IMR-90 (cell line): ENCODE data around the gene ANO9. TPM values are rescaled to one million over a fixed set of nuclear protein-coding genes. Genes with fewer than 3 reads are reported as not detected.

Experiments used
- ATAC-seq: fragments of 200-7000 bp; cut with Tn5 transposase; 2 replicates; pipeline ENCODE4 v1.9.1; 2020; ENCODE audit warnings: low read depth, mild to moderate bottlenecking, moderate library complexity
- BruUV-seq: library from RNA; stranded (reverse); fragments of 400-500 nt; replicated peaks from 2 replicates; lab custom pipeline; 2021; lab: Mats Ljungman, UMichigan
- CTCF ChIA-PET: fragments of 300-600 bp; formaldehyde crosslinking; extraction: SDS; loops from one replicate; lab custom pipeline; 2021; ENCODE audit warnings: antibody characterized with exemption; lab: Yijun Ruan, JAX
- POLR2A ChIA-PET: fragments of 300-600 bp; sonication (Branson Sonifier 250); formaldehyde crosslinking; loops from one replicate; lab custom pipeline; 2022; ENCODE audit warnings: antibody characterized with exemption; ENCODE audit not compliant: unreplicated experiment; lab: Charles Lee
- DNase-seq: peaks from one replicate; pipeline ENCODE4 v3.0.0; 2013
- H2AFZ ChIP-seq: replicated peaks from 2 replicates; pipeline ENCODE3; 2013; ENCODE audit warnings: low read length, mild to moderate bottlenecking; ENCODE audit not compliant: poor library complexity
- H2AK5ac ChIP-seq: 2 replicates; pipeline ENCODE4 v1.6.1; 2013; ENCODE audit warnings: low read depth, low read length, inconsistent platforms
- H2AK9ac ChIP-seq: replicated peaks from 2 replicates; pipeline ENCODE3; 2013; ENCODE audit warnings: mild to moderate bottlenecking, low read depth, low read length, moderate library complexity; ENCODE audit not compliant: poor library complexity
- H2BK120ac ChIP-seq: 2 replicates; pipeline ENCODE4 v1.6.1; 2013; ENCODE audit warnings: low read depth, low read length, inconsistent platforms
- H2BK15ac ChIP-seq: 3 replicates; pipeline ENCODE4 v1.6.1; 2013; ENCODE audit warnings: low read depth, low read length, inconsistent platforms
- H2BK20ac ChIP-seq: 2 replicates; pipeline ENCODE4 v1.6.1; 2013; ENCODE audit warnings: low read depth, mild to moderate bottlenecking, inconsistent platforms, low read length, moderate library complexity
- H2BK5ac ChIP-seq: 2 replicates; pipeline ENCODE4 v1.6.1; 2013; ENCODE audit warnings: mild to moderate bottlenecking, low read depth, low read length, inconsistent platforms; ENCODE audit not compliant: poor library complexity, severe bottlenecking
- H3K14ac ChIP-seq: replicated peaks from 2 replicates; pipeline ENCODE4 v1.6.1; 2013; ENCODE audit warnings: low read depth, low read length, inconsistent platforms
- H3K18ac ChIP-seq: 2 replicates; pipeline ENCODE4 v1.6.1; 2013; ENCODE audit warnings: low read depth, low read length, control low read depth
- H3K23ac ChIP-seq: 2 replicates; pipeline ENCODE4 v1.6.1; 2013; ENCODE audit warnings: low read depth, low read length, inconsistent platforms
- H3K27ac ChIP-seq: 2 replicates; pipeline ENCODE4 v1.5.1; 2013; ENCODE audit warnings: mild to moderate bottlenecking, control low read depth, low read length; ENCODE audit not compliant: insufficient read depth
- H3K27me3 ChIP-seq: 2 replicates; pipeline ENCODE4 v1.6.1; 2013; ENCODE audit warnings: low read length; ENCODE audit not compliant: control insufficient read depth, insufficient read depth
- H3K36me3 ChIP-seq: 2 replicates; pipeline ENCODE4 v1.6.1; 2013; ENCODE audit warnings: low read length, mixed read lengths; ENCODE audit not compliant: control insufficient read depth, insufficient read depth
- H3K4ac ChIP-seq: 2 replicates; pipeline ENCODE4 v1.6.1; 2013; ENCODE audit warnings: low read depth, low read length, inconsistent platforms
- H3K4me1 ChIP-seq: 2 replicates; pipeline ENCODE4 v1.6.1; 2013; ENCODE audit warnings: low read length, mixed read lengths; ENCODE audit not compliant: control insufficient read depth, insufficient read depth
- H3K4me2 ChIP-seq: 2 replicates; pipeline ENCODE4 v1.6.1; 2013; ENCODE audit warnings: low read depth, mild to moderate bottlenecking, control low read depth, low read length, moderate library complexity
- H3K4me3 ChIP-seq: 2 replicates; pipeline ENCODE4 v1.5.1; 2013; ENCODE audit warnings: low read depth, mild to moderate bottlenecking, control low read depth, low read length, moderate library complexity; ENCODE audit not compliant: insufficient read depth
- H3K56ac ChIP-seq: 2 replicates; pipeline ENCODE4 v1.6.1; 2013; ENCODE audit warnings: low read length, inconsistent platforms; ENCODE audit not compliant: insufficient read depth; ENCODE audit errors: extremely low read depth
- H3K79me1 ChIP-seq, 2 experiments: 2 replicates each; pipeline ENCODE4 v1.6.1; 2013; ENCODE audit warnings: low read length in 2 of 2, inconsistent platforms in 1 of 2, low read depth in 1 of 2
- H3K9ac ChIP-seq: 2 replicates; pipeline ENCODE4 v1.6.1; 2013; ENCODE audit warnings: low read depth, low read length, control low read depth
- H3K9me1 ChIP-seq: 2 replicates; pipeline ENCODE4 v1.6.1; 2013; ENCODE audit warnings: low read length, inconsistent platforms; ENCODE audit not compliant: insufficient read depth
- H3K9me3 ChIP-seq: 2 replicates; pipeline ENCODE4 v1.6.1; 2013; ENCODE audit warnings: low read length; ENCODE audit not compliant: control insufficient read depth, insufficient read depth
- H4K20me1 ChIP-seq: 2 replicates; pipeline ENCODE4 v1.6.1; 2013; ENCODE audit warnings: low read length, inconsistent platforms; ENCODE audit not compliant: insufficient read depth
- H4K5ac ChIP-seq: 2 replicates; pipeline ENCODE4 v1.6.1; 2013; ENCODE audit warnings: mild to moderate bottlenecking, low read depth, low read length, control low read depth
- H4K8ac ChIP-seq, 2 experiments: 2 replicates each; pipeline ENCODE4 v1.6.1; 2013; ENCODE audit warnings: low read depth in 2 of 2, low read length in 2 of 2, control low read depth in 1 of 2, inconsistent platforms in 1 of 2
- H4K91ac ChIP-seq: 2 replicates; pipeline ENCODE4 v1.6.1; 2013; ENCODE audit warnings: low read depth, low read length, inconsistent platforms; ENCODE audit not compliant: insufficient read depth
- BHLHE40 ChIP-seq: fragments of 150-350 bp; IDR thresholded peaks from 2 replicates; pipeline ENCODE4 v1.6.1; 2016; ENCODE audit warnings: mild to moderate bottlenecking, low read depth, low read length
- CEBPB ChIP-seq: IDR thresholded peaks from 2 replicates; pipeline ENCODE4 v1.6.1; 2012; ENCODE audit warnings: low read depth, low read length, improper control_type of control experiment
- CHD1 ChIP-seq: IDR thresholded peaks from 2 replicates; pipeline ENCODE4 v1.6.1; 2012; ENCODE audit warnings: low read depth, low read length, improper control_type of control experiment
- CTCF ChIP-seq: conservative IDR thresholded peaks from 2 replicates; pipeline ENCODE4 v1.5.1; 2012; ENCODE audit warnings: mild to moderate bottlenecking, low read depth, low read length, improper control_type of control experiment
- FOS ChIP-seq: fragments of 150-350 bp; IDR thresholded peaks from 2 replicates; pipeline ENCODE4 v1.6.1; 2016; ENCODE audit warnings: low read depth, low read length
- MAFK ChIP-seq: IDR thresholded peaks from 2 replicates; pipeline ENCODE4 v1.6.1; 2012; ENCODE audit warnings: low read depth, low read length, improper control_type of control experiment
- MAZ ChIP-seq: IDR thresholded peaks from 2 replicates; pipeline ENCODE4 v1.6.1; 2012; ENCODE audit warnings: low read depth, mild to moderate bottlenecking, low read length, improper control_type of control experiment, moderate library complexity, borderline replicate concordance
- NFE2L2 ChIP-seq: fragments of 150-350 bp; IDR thresholded peaks from 2 replicates; pipeline ENCODE4 v1.6.1; 2016; ENCODE audit warnings: low read depth, mild to moderate bottlenecking, low read length
- POLR2A ChIP-seq: IDR thresholded peaks from 2 replicates; pipeline ENCODE4 v1.6.1; 2012; ENCODE audit warnings: mild to moderate bottlenecking, low read depth, low read length
- RCOR1 ChIP-seq: IDR thresholded peaks from 2 replicates; pipeline ENCODE4 v1.6.1; 2012; ENCODE audit warnings: mild to moderate bottlenecking, low read length, improper control_type of control experiment; ENCODE audit not compliant: insufficient replicate concordance
- RFX5 ChIP-seq: IDR thresholded peaks from 2 replicates; pipeline ENCODE4 v1.8.0; 2012; ENCODE audit warnings: low read depth, mild to moderate bottlenecking, low read length, moderate library complexity
- SMC3 ChIP-seq: fragments of 150-350 bp; IDR thresholded peaks from 2 replicates; pipeline ENCODE4 v1.6.1; 2016; ENCODE audit warnings: low read depth, mild to moderate bottlenecking, antibody characterized with exemption, low read length, moderate library complexity
- WGBS, 2 experiments: methylation state at CpG; one replicate each; pipeline versions ENCODE4 v1.1.5 to v1.1.7; 2013; ENCODE audit warnings: missing lambda C conversion rate in 2 of 2; ENCODE audit not compliant: insufficient read length in 1 of 2; ENCODE audit errors: extremely low coverage in 2 of 2; 5-methylcytosine and 5-hydroxymethylcytosine counted together
- dilution Hi-C: fragments of 300-500 bp; cut with HindIII; formaldehyde crosslinking; loops from one replicate; pipeline ENCODE4 v1.14.3; 2018; ENCODE audit warnings: low sequenced_read_pairs; ENCODE audit not compliant: unreplicated experiment
- in situ Hi-C: fragments of 300-500 bp; cut with MboI; formaldehyde crosslinking; loops from 3 replicates; pipeline ENCODE4 v1.14.3; 2019; ENCODE audit warnings: low sequenced_read_pairs, inconsistent platforms, mixed read lengths
- intact Hi-C: fragments of 100-400 bp; cut with micrococcal nuclease; formaldehyde crosslinking; loops from 2 replicates; pipeline ENCODE4 v1.10.0; 2022
- polyA plus RNA-seq, 3 experiments: library from polyadenylated mRNA; depleted of rRNA; stranded (reverse); fragments of >200 nt; gene quantifications; 2 replicates each; pipeline ENCODE4 v1.2.3, GENCODE V29; 2012; ENCODE audit warnings: low replicate concordance in 1 of 3
- total RNA-seq: library from RNA; depleted of rRNA; stranded (reverse); fragments of >200 nt; gene quantifications from 2 replicates; pipeline ENCODE4 v1.2.3, GENCODE V29; 2012

Gene ANO9
- total and polyA plus RNA-seq, 2 of the 4 experiments (the other 2 are of a cell fraction), result not detected

GRCh38 chr11:433641-434040 lies 8.2 kb downstream of the ANO9 start:
- Histone ChIP-seq H3K4me3 (no peak overlapping the region), H3K9me1 (no peaks in the 10 kb centered on the region), H4K5ac (no peak overlapping the region), H2BK5ac (no peak overlapping the region), H2AK5ac (no peak overlapping the region), H4K91ac (no peak overlapping the region), H3K9me3 (peaks cover 4% of the 10 kb centered on the region; the same call in 1 of the 2 replicates), H3K4ac (no peak overlapping the region), H3K27me3 (peaks cover 6% of the 10 kb centered on the region), H3K18ac (no peak overlapping the region), H4K20me1 (no peaks in the 10 kb centered on the region), H3K9ac (no peak overlapping the region), H3K4me1 (no peaks in the 10 kb centered on the region), H3K79me1 (no peaks in the 10 kb centered on the region), H3K27ac (no peak overlapping the region), H3K4me2 (no peak overlapping the region), H3K36me3 (no peaks in the 10 kb centered on the region), H3K23ac (no peak overlapping the region), H2AK9ac (no peak overlapping the region), H2BK120ac (no peak overlapping the region), H2BK15ac (no peak overlapping the region), H3K14ac (no peak overlapping the region), H2BK20ac (no peak overlapping the region), H4K8ac (no peak overlapping the region), H3K56ac (no peak overlapping the region), H2AFZ (no peak overlapping the region)
- 69% methylated on average over 16 of the region's 20 CpGs; no CpG with 5 or more reads in 1 of the 2 experiments for WGBS, 2 experiments
- ChIA-PET CTCF (no interaction called here), POLR2A (no interaction called here)
- no peak for DNase-seq
- intact Hi-C loops, result no loop called here
- TF ChIP-seq RFX5, result no peak
- no peak for TF ChIP-seq POLR2A
- no peak for TF ChIP-seq CTCF
- TF ChIP-seq FOS, result no peak
- no peak for TF ChIP-seq MAZ
- no peak for TF ChIP-seq CHD1
- no peak for TF ChIP-seq BHLHE40
- no peak for TF ChIP-seq CEBPB
- no peak for TF ChIP-seq RCOR1
- TF ChIP-seq SMC3, result no peak
- TF ChIP-seq NFE2L2, result no peak
- no peak for TF ChIP-seq MAFK
- dilution Hi-C loops, result no loop called here
- BruUV-seq, result no TSS peak
- no peak for ATAC-seq
- in situ Hi-C loops, result no loop called here
